NCI-H446 (cell line): ENCODE data around the gene FUBP3.

Experiments used
- DNase-seq, 2 experiments: peaks; one replicate each; lab custom pipeline; 2025; lab: John Stamatoyannopoulos, UW

The FUBP3 gene

GRCh38 chr9:130607640-130608420 lies 28.5 kb downstream of the FUBP3 start:
- DNase-seq: peak in 1 of 2 experiments; percentile 17

GRCh38 chr9:130608554-130609134 lies 29.3 kb downstream of the FUBP3 start:
- DNase-seq: no peak

- no peak for DNase-seq
Measured at GRCh38 chr9:130609163-130609562, 29.8 kb downstream of the FUBP3 start.

- no peak for DNase-seq
Measured at GRCh38 chr9:130610862-130611707, 31.7 kb downstream of the FUBP3 start.

- no peak for DNase-seq
Measured at GRCh38 chr9:130616451-130616850, 37.1 kb downstream of the FUBP3 start.

GRCh38 chr9:130623466-130623865 lies 44.1 kb downstream of the FUBP3 start:
- no peak for DNase-seq

GRCh38 chr9:130624154-130624553 lies 44.8 kb downstream of the FUBP3 start:
- DNase-seq: no peak

GRCh38 chr9:130626249-130626996 lies 47.0 kb downstream of the FUBP3 start:
- DNase-seq: no peak

GRCh38 chr9:130627051-130627450 lies 47.7 kb downstream of the FUBP3 start:
- no peak for DNase-seq

GRCh38 chr9:130627896-130628792 lies 48.8 kb downstream of the FUBP3 start:
- DNase-seq: no peak

GRCh38 chr9:130629443-130630070 lies 50.2 kb downstream of the FUBP3 start:
- no peak for DNase-seq

- DNase-seq: no peak
Measured at GRCh38 chr9:130630071-130630450, 50.7 kb downstream of the FUBP3 start.

- no peak for DNase-seq
Measured at GRCh38 chr9:130630506-130631330, 51.3 kb downstream of the FUBP3 start.

GRCh38 chr9:130631331-130632080 lies 52.1 kb downstream of the FUBP3 start:
- no peak for DNase-seq

- DNase-seq: no peak
Measured at GRCh38 chr9:130632081-130632710, 52.8 kb downstream of the FUBP3 start.

GRCh38 chr9:130632841-130633240 lies 53.5 kb downstream of the FUBP3 start:
- no peak for DNase-seq

- no peak for DNase-seq
Measured at GRCh38 chr9:130633336-130634190, 54.2 kb downstream of the FUBP3 start.
